Uterus (tissue), 2 donors: ENCODE measurements around the gene AGT.

Source experiments
- POLR2A ChIP-seq, 2 donors: fragments of 450-650 bp; IDR thresholded peaks; one replicate each; pipeline ENCODE4 v1.6.1; 2016; ENCODE audit warnings: antibody characterized with exemption in 2 of 2, mild to moderate bottlenecking in 1 of 2, moderate library complexity in 1 of 2
- TF ChIP-seq, protein P1 (sequence below), 4 experiments: fragments of 200-600 bp in 2 of 4; fragments of 450-650 bp in 2 of 4; sonication (generic) in 2 of 4; IDR thresholded peaks; one replicate each; pipeline ENCODE4 v1.5.1; 2016 to 2019; ENCODE audit warnings: antibody characterized with exemption in 4 of 4, mild to moderate bottlenecking in 2 of 4, moderate library complexity in 1 of 4

DNA sequence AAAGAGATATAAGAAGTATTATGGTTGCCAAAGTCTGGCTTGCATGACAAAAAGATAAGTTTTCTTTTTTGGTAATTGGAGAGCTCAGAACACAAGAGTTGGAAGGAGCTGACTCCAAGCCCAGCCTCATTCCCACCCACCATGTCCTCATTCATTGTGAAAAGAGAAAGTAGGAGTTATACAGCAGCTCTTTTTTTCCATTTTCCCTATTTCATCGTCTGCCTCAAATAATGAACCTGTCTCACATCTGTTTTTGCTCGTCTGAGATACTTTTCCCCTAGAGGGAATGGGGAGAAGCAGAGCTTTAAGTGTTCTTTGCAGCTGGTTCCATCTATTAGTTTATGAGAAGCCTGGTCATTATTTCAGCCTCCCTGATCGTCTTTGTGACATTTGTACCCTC, 34.7 kb downstream of the AGT start:
- TF ChIP-seq, protein P1, sequence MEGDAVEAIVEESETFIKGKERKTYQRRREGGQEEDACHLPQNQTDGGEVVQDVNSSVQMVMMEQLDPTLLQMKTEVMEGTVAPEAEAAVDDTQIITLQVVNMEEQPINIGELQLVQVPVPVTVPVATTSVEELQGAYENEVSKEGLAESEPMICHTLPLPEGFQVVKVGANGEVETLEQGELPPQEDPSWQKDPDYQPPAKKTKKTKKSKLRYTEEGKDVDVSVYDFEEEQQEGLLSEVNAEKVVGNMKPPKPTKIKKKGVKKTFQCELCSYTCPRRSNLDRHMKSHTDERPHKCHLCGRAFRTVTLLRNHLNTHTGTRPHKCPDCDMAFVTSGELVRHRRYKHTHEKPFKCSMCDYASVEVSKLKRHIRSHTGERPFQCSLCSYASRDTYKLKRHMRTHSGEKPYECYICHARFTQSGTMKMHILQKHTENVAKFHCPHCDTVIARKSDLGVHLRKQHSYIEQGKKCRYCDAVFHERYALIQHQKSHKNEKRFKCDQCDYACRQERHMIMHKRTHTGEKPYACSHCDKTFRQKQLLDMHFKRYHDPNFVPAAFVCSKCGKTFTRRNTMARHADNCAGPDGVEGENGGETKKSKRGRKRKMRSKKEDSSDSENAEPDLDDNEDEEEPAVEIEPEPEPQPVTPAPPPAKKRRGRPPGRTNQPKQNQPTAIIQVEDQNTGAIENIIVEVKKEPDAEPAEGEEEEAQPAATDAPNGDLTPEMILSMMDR (IDR thresholded peaks at IDR 0.05) = no peak
- TF ChIP-seq POLR2A (IDR thresholded peaks at IDR 0.05) = no peak
